ENCODE measurements around the gene CPSF4L.
"Not testable (repeated sequence)": the region's sequence is repeated elsewhere in the genome, so short reads cannot be mapped to it uniquely, and the experiment has no call there.

CPSF4L gene

GRCh38 chr17:73261617-73261951 lies at the start of gene CPSF4L:
CPSF4L (minus strand) TSS chr17:73261880; CDS start chr17:73261818, 62 bp downstream.
- DNase-seq, result no peak

GRCh38 chr17:73311428-73311780 lies 49.7 kb upstream of the CPSF4L start:
- no peak for DNase-seq

GRCh38 chr17:73309727-73310596 lies 48.3 kb upstream of the CPSF4L start:
- DNase-seq, result peak; percentile 85

GRCh38 chr17:73308959-73309358 lies 47.3 kb upstream of the CPSF4L start:
- not testable (repeated sequence) for DNase-seq

- DNase-seq, result no peak
These were observed 46.5 kb upstream of the CPSF4L start for GRCh38 chr17:73308017-73308823.

- no peak for DNase-seq
These were observed 45.5 kb upstream of the CPSF4L start for GRCh38 chr17:73307130-73307529.

GRCh38 chr17:73305845-73306836 lies 44.5 kb upstream of the CPSF4L start:
- DNase-seq, result no peak

GRCh38 chr17:73304971-73305812 lies 43.5 kb upstream of the CPSF4L start:
- DNase-seq, result peak; percentile 64

GRCh38 chr17:73304438-73304837 lies 42.8 kb upstream of the CPSF4L start:
- no peak for DNase-seq

- DNase-seq, result no peak
These were observed 40.5 kb upstream of the CPSF4L start for GRCh38 chr17:73302189-73302588.

- DNase-seq, result no peak
These were observed 39.7 kb upstream of the CPSF4L start for GRCh38 chr17:73301369-73301768.

- no peak for DNase-seq
These were observed 38.7 kb upstream of the CPSF4L start for GRCh38 chr17:73300392-73300791.

- DNase-seq, result no peak
These were observed 36.5 kb upstream of the CPSF4L start for GRCh38 chr17:73297934-73298861.

GRCh38 chr17:73293480-73293911 lies 31.8 kb upstream of the CPSF4L start:
- no peak for DNase-seq

GRCh38 chr17:73293031-73293430 lies 31.4 kb upstream of the CPSF4L start:
- no peak for DNase-seq

- DNase-seq, result no peak
These were observed 30.4 kb upstream of the CPSF4L start for GRCh38 chr17:73292031-73292531.

GRCh38 chr17:73291260-73291801 lies 29.7 kb upstream of the CPSF4L start:
- no peak for DNase-seq

GRCh38 chr17:73290399-73291259 lies 28.9 kb upstream of the CPSF4L start:
- DNase-seq, result no peak
